Ishikawa (cell line): Measurements from ENCODE around the gene NRIP2.

Source experiments
- CEBPB ChIP-seq: IDR thresholded peaks from 2 replicates; pipeline ENCODE4 v1.6.1; 2012
- CREB1 ChIP-seq: IDR thresholded peaks from 2 replicates; pipeline ENCODE4 v1.6.1; 2012; ENCODE audit warnings: low read depth
- EP300 ChIP-seq: IDR thresholded peaks from 2 replicates; pipeline ENCODE4 v1.6.1; 2012; ENCODE audit warnings: borderline replicate concordance
- MAX ChIP-seq: IDR thresholded peaks from 2 replicates; pipeline ENCODE4 v1.6.1; 2012
- RAD21 ChIP-seq: IDR thresholded peaks from 2 replicates; pipeline ENCODE4 v1.6.1; 2012; ENCODE audit warnings: low read depth
- REST ChIP-seq: IDR thresholded peaks from 2 replicates; pipeline ENCODE4 v1.6.1; 2012; ENCODE audit warnings: low read depth, mild to moderate bottlenecking
- TEAD4 ChIP-seq: IDR thresholded peaks from 2 replicates; pipeline ENCODE4 v1.6.1; 2012
- ZBTB7A ChIP-seq: IDR thresholded peaks from 2 replicates; pipeline ENCODE4 v1.6.1; 2012; ENCODE audit warnings: low read depth

- TF ChIP-seq EP300 (no peak), REST (no peak), ZBTB7A (no peak), CEBPB (no peak), RAD21 (no peak), TEAD4 (no peak), MAX (no peak), CREB1 (no peak)
Measured at GRCh38 chr12:2779281-2779680, 55.6 kb downstream of the NRIP2 start.
